ENCODE data around the gene MTERF4. TPM values are rescaled to one million over a fixed set of nuclear protein-coding genes. Genes with fewer than 3 reads are reported as not detected.

The MTERF4 gene
- total and polyA plus RNA-seq, 2 of the 13 experiments (the other 11 are each of a cell fraction or from before 2014, with no cell fraction given) = 50.5 to 59.8 TPM

DNA sequence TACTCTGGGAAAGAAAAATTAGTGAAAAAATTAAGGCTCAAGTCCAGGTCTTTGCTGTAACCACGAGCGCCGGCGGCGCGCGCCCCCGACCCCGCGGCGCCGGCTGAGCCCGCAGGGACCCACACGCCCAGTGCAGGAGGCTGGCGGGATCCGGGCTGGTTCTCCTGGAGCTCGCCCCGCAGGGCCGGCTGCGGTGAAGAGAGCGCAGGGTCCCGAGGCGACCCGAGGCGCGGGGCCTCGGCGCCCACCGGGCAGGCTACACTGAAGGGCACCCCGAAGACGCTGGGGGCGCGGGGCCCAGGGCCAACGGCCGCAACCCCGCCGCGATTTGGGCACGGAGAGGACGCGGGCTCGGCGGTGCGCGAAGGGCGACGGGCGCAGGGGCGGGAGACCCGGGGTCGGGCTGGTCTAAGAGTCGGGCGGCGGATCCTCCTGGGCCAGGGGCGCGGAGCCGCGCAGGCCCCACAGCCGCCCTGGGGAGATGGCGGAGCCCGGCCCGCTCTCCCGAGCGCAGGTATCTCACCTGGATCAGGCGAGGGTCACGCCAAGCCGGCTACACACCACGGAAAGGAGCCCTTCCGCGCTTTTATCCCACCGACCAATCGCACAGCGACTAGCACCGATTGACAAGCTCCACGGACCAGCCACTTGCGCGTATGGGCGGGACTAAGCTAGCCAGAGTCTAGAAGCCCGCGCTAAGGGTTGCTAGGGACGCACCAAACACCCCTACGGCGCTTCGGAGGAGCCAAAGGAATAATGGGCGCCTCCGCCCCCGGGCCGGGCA, 47.0 kb upstream of the MTERF4 start, which contains the start of gene PASK (continued):
- TF ChIP-seq ZC3H13 (CRISPR knock-in tag; IDR thresholded peaks at IDR 0.05) (no peak), RAD51 (IDR thresholded peaks at IDR 0.05; ENCODE audit: borderline replicate concordance) (no peak), ZNF30 (CRISPR knock-in tag; IDR thresholded peaks at IDR 0.05) (no peak), ZNF839 (CRISPR knock-in tag; IDR thresholded peaks at IDR 0.05; ENCODE audit: borderline replicate concordance) (no peak), EHMT2 (IDR thresholded peaks at IDR 0.05; ENCODE audit: borderline replicate concordance, low read depth, low read length) (no peak), BCLAF1 (IDR thresholded peaks at IDR 0.05) (no peak), FOXP1 (IDR thresholded peaks at IDR 0.05) (no peak), FOXP1 (CRISPR knock-in tag; IDR thresholded peaks at IDR 0.05) (no peak), RBM22 (optimal IDR thresholded peaks at IDR 0.05; ENCODE audit: low read length) (no peak), TOE1 (CRISPR knock-in tag; IDR thresholded peaks at IDR 0.05) (peak; percentile 61; the same call in 1 of the 2 replicates), ZNF253 (CRISPR knock-in tag; IDR thresholded peaks at IDR 0.05; ENCODE audit: borderline replicate concordance) (peak; percentile 59; the same call in 1 of the 2 replicates), KDM5A (IDR thresholded peaks at IDR 0.05; ENCODE audit: borderline replicate concordance, low read length) (peak; percentile 41), ZFP37 (CRISPR knock-in tag; IDR thresholded peaks at IDR 0.05; ENCODE audit: borderline replicate concordance) (no peak), ZNF24 (IDR thresholded peaks at IDR 0.05) (no peak), ATRX (CRISPR knock-in tag; IDR thresholded peaks at IDR 0.05; ENCODE audit: borderline replicate concordance) (no peak)
- TF ChIP-seq, protein P1, sequence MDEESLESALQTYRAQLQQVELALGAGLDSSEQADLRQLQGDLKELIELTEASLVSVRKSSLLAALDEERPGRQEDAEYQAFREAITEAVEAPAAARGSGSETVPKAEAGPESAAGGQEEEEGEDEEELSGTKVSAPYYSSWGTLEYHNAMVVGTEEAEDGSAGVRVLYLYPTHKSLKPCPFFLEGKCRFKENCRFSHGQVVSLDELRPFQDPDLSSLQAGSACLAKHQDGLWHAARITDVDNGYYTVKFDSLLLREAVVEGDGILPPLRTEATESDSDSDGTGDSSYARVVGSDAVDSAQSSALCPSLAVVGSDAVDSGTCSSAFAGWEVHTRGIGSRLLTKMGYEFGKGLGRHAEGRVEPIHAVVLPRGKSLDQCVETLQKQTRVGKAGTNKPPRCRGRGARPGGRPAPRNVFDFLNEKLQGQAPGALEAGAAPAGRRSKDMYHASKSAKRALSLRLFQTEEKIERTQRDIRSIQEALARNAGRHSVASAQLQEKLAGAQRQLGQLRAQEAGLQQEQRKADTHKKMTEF (CRISPR knock-in tag; IDR thresholded peaks at IDR 0.05) = no peak; the same call in 1 of the 2 replicates
- TF ChIP-seq, protein P2, sequence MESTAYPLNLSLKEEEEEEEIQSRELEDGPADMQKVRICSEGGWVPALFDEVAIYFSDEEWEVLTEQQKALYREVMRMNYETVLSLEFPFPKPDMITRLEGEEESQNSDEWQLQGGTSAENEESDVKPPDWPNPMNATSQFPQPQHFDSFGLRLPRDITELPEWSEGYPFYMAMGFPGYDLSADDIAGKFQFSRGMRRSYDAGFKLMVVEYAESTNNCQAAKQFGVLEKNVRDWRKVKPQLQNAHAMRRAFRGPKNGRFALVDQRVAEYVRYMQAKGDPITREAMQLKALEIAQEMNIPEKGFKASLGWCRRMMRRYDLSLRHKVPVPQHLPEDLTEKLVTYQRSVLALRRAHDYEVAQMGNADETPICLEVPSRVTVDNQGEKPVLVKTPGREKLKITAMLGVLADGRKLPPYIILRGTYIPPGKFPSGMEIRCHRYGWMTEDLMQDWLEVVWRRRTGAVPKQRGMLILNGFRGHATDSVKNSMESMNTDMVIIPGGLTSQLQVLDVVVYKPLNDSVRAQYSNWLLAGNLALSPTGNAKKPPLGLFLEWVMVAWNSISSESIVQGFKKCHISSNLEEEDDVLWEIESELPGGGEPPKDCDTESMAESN (CRISPR knock-in tag; conservative IDR thresholded peaks at IDR 0.05) = peak; percentile 68
- TF ChIP-seq, protein P3, sequence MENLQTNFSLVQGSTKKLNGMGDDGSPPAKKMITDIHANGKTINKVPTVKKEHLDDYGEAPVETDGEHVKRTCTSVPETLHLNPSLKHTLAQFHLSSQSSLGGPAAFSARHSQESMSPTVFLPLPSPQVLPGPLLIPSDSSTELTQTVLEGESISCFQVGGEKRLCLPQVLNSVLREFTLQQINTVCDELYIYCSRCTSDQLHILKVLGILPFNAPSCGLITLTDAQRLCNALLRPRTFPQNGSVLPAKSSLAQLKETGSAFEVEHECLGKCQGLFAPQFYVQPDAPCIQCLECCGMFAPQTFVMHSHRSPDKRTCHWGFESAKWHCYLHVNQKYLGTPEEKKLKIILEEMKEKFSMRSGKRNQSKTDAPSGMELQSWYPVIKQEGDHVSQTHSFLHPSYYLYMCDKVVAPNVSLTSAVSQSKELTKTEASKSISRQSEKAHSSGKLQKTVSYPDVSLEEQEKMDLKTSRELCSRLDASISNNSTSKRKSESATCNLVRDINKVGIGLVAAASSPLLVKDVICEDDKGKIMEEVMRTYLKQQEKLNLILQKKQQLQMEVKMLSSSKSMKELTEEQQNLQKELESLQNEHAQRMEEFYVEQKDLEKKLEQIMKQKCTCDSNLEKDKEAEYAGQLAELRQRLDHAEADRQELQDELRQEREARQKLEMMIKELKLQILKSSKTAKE (CRISPR knock-in tag; IDR thresholded peaks at IDR 0.05; ENCODE audit: borderline replicate concordance) = no peak
